ENCODE data around the gene TACO1. TPM values are rescaled to one million over a fixed set of nuclear protein-coding genes. Genes with fewer than 3 reads are reported as not detected.

The TACO1 gene
- total RNA-seq, 1 donor from 2014 or later: 13.3 TPM

DNA sequence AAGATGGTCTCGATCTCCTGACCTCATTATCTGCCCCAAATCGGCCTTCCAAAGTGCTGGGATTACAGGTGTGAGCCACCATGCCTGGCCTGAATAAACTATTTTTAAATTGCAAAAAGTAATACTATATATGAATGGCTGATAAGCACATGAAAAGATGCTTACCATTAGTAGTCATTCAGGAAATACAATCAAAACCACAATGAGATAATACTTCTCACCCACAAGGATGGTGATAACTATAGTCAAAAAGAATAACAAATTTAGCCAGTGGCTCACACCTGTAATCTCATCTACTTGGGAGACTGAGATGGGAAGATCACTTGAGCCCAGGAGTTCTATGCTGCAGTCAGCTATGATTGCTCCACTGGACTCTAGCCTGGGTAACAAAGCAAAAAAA, 2.4 kb upstream of the TACO1 start:
- no peak for DNase-seq (ENCODE audit: low read depth in 2 of 2)

DNA sequence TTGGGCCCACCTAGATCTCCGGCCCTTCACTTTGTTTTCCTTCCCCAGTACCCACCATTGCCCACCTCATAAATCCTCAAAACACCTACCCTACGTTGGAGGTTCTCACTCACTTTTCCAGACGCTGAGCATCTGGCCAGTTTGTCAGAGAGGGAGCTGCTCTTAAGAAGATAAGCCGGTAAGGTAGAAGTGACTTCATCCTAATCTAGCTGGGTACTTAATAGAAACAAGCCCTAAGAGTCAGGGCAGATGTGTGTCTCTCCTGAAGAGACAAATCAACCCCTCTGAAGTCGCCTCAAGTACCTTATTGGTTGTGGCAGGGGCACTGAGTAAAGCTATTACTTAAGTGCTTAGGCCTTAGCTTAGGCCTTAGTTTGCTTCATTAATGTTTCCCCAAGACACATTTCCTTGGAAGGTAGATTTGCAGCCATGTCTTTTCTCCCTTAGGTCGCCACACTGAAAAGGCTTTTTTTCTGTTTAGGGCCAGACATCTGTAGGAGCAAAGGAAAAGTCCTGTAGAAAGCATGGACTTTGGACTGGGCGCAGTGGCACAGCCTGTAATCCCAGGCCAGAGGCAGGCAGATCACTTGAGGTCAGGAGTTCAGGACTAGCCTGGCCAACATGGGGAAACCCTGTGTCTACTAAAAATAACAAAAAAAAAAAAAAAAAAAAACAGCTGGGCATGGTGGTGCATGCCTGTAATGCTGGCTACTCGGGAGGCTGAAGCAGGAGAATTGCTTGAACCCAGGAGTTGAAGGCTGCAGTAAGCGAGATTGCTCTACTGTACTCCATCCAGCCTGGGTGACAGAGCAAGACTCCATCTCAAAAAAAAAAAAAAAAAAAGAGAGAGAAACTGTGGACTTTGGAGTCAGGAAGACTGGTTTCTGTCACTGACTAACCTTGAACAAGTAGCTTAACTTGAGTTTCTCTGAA, 1.0 kb downstream of the TACO1 start:
- DNase-seq (ENCODE audit: low read depth in 2 of 2): peak in 1 of 2 donors; percentile 19

DNA sequence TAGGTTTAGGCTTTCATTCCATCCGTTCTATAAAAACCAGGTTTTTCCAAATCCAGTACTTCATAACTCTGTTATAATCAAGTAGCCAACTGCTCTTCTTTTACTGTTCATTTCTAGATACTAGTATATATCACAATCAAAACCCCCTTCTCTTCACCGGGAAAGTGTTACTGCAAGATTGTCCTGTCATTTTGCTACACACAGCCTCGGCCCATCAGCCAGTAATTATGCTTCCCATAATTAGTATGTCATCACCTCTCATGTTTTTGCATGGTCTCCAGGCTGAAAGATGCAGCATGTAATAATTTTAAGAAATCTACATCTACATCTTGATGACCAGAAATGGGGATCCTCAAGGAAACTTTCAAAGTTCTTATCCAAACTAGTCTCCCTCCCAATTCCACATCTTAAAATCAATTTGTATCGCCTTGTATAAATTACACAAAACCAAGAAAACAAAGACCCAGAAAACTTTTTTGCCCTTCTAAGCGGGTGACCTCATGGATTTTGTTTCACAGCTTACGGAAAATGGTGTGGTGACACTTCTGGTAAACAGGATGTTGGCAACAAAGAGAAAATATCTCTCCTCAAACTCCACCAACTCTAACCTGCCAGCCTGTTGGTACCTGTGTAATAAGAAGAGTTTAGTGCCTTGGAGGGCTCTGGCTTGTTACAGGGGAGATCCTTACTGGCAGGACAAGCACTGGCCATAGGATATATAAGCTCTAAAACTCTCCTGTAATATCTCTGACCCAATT, 9.3 kb downstream of the TACO1 start:
- DNase-seq (ENCODE audit: low read depth in 2 of 2): no peak

DNA sequence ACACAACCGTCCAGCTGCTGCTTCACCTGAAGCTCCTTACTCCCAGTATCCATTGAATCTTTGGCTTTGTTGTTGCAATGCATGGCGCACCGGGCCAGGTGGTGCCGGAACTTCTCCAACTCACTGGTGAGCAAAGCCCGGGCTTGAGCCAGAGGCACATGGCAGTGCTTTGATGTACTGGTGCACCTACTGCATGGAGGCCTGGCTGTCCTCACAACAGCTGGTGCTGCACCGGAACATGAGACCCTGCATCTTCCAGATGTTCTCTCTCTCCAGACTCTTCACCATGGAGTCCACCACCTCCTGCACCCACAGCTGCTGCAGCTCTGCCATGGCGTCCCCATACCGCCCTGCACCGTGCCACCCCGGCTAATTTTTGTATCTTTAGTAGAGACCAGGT, 10.2 kb downstream of the TACO1 start:
- DNase-seq (ENCODE audit: low read depth in 2 of 2): no peak

DNA sequence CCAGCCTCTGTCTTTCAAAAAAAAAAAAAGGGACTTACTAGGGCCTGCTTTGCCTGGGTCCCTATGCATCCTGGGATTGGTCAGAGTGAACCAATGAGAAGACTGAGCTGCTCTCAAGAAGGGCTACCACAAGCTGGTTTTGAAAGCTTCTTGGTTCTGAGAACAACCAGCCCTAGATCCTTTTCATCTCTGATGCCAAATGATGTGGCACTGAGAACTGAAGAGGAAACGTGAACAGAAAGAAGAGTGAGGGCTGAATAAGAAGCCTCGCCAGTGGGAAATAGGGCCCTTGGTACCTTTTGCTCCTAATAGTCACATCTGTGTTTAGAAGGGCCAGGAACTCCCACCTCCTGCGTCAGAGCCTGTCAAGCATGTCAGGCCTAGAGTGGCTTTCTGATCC, 10.7 kb downstream of the TACO1 start:
- no peak for DNase-seq (ENCODE audit: low read depth in 2 of 2)

DNA sequence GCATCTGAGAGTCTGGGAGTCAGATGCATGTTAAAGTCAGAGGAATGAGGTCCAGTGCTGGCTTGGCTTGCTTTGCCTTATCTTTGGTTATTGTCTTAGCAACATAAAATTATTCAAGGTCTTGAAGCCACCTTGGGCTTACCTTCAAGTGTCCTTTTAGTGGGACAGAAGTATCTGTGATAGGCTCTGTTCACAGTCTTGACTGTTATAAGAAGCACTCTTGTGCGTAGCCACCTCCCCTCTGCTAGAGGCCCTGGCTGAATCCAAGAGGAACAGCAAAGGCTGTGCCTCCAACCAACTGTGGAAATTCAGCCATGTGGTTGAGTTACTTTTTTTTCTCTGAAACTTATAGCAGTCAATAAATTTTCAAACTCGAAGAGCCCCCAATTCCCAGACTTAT, 13.0 kb downstream of the TACO1 start:
- DNase-seq (ENCODE audit: low read depth in 2 of 2): no peak

DNA sequence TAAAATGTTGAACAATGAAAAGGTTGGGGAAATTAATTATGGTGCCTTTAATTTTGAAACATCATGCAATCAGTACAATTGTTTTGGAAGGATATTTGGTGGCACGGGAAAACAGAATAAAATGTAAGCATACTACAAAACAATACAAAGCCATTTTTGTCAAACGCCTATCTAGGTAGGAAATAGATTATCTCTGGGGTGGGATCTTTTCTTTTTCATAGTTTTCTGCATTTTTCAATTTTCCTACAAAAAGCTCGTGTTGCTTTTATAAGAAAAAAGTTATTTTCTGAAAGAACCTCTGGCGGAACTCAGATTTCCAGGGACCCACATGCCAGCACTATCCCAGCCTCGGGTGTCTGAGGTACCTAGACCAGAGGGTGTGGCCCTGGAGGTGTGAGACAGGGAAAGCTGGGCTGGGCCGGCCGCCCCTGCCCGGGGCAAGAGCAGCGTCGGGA, 20.6 kb downstream of the TACO1 start:
- DNase-seq (ENCODE audit: low read depth in 2 of 2): no peak

DNA sequence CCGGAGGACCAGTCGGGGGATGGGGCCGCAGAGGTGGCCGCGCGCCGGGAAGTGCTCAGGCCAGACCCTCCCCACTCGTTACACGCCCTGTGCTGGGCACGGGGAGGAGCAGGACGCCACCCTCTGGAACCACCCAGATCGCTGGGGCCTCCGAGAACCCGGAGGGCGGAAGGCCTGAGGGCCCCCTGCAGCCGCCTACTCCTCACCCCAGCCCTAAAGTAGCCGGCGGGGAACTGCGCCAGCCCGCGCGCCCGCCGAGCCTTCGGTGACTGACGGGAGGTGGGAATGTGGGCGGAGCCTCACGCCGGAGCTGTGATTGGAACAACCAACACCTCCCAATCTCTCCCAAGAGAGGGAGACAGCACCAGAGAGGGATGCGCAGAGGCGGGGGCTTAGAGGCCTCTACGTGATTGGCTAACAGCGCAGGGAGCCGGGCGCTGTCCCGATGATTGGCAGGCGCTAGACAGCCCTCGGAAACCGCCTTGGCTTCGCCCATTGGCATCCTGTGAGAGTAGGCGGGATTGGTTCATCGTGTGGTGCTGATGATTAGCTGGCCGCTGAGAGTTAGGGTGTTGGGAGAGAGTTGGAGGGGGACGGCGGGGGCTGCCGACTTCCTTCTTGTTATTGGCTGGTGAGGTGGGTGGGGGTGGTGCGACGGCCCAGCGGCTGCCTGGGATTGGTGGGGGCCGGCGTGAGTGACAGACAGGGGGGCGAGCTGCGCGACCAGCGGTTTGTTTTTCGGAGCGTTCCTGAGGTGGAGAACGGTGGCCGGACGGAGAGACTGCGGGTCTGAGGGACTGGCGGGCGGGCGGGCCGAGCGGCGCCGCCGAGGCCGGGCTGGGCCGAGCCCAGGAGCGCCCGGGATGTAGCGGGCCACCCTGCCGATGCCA, 21.2 kb downstream of the TACO1 start, which contains the start of gene MAP3K3:
TSS of gene MAP3K3 (plus strand) at position 734 of the 890 bp plus-strand sequence. CDS start 343 bp downstream, outside the sequence.
- peak; percentile 100 for DNase-seq (ENCODE audit: low read depth in 2 of 2)

DNA sequence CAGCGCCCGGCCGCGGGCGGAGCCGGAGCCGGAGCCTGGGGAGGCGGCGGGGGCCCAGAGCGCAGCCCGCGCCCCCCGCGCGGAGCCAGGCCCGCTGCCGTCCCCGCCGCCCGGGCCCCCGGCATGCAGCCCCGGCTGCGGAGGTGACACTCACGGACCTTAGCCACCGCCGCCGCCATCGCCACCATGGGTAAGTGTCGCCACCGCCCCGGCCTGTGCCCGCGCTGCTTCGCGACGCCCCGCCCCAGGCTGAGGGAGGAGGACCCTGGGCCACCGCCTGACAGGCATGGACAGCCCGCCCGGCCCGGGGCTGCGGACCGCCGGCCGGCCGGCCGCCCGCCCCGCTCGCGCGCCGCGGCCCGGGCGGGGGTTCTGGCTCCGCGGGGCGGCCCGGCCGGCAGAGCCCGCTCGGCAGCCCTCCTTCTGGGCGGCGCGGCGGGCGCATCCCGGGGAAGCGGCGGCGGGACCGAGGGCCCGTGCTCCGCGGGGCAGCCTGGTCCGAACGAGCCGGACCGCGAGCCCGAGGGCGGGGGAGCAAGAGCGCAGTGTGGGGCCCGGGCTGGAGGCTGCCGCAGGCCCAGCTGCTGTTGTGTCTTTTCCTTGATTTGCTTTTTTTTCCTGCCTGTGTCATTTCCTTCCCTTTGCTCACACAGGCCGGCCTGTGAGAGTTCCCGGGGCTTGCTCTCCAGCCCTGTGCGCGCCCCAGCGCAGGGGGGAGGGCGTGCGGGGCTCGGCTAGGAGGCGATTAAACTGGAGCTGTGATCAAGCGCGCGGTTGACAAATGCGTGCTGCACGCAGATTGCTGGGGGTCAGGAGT, 22.1 kb downstream of the TACO1 start:
- peak; percentile 92 for DNase-seq (ENCODE audit: low read depth in 2 of 2)

DNA sequence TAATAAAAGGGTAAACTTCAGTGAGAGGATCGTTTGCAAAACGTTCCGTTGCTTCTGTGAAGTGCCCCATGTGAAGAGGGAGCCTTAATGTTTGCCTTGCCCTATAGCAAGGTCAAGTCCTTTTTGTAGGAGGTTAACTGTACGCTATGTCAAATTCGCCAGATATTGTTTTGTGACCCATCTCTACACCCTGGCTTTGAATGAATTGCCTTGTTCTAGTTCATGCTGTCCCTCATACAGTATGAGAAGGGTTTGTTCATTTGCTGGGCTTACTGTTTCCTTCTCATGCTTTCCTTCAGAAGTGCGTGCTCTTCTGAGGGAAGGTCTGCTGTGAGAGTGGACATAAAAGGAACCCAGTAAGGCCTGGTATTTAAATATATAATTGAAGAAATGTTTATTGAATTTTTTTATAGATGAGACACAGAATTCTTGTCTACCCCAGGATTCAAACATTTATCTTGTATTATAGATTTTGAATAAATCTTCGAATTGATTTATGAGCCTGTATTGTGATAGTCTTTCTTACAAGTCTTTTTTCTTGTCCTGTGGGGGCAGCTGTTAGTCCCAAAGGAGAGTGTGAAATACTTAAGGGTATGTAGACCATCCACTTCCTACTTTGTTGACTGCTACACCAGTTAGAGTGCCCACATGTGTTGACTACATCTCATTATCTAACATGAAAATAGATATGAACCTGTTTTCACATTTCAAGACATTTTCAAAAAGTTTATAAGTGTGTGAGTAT, 23.3 kb downstream of the TACO1 start:
- DNase-seq (ENCODE audit: low read depth in 2 of 2): peak in 1 of 2 donors; percentile 20

DNA sequence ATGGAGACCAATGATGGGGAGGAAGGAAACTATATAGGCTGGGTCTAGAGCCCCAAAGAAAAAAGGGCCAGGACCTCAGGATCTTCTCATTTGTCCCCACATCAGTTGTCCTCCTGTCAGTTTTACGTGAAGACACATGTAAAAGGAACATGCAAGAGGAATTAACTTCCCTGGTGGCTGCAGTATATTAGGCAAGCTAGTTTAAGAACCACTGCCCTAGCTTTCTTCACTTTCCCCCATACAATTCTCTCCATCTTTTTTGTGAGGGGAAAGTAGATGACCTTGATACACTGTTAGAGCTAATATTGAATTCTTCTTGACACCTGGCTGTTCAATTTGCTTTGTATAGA, 23.8 kb downstream of the TACO1 start:
- no peak for DNase-seq (ENCODE audit: low read depth in 2 of 2)

DNA sequence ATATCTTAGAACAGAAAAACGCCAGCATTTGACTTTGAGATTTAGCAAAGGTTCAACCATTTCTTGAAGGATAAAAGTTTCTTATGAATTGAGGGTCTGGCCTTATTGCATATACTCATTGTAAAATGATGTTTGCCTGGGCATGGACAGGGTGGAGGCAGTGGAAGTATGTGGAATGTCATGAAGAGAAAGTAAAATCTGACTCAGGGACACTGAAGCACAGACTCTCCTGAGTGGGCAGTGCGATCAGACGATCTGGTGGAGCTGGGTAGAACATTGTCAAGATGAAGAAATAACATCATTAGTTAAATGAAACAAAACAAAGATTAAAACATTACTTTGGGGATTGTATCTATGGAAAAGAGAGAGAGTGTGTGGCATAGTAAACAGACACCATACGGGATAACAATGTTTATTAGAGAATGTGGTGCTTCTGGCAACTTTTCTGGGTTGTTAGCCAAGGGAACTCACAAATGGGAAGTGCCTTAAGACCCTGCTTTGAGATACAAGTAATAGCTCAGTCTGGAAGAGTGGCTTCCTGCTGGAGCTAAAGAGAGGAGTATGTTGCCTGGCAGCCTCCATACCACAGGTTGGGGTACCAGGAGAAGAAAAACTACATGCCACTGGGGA, 26.0 kb downstream of the TACO1 start:
- peak; percentile 22 to 58 for DNase-seq (ENCODE audit: low read depth in 2 of 2)

DNA sequence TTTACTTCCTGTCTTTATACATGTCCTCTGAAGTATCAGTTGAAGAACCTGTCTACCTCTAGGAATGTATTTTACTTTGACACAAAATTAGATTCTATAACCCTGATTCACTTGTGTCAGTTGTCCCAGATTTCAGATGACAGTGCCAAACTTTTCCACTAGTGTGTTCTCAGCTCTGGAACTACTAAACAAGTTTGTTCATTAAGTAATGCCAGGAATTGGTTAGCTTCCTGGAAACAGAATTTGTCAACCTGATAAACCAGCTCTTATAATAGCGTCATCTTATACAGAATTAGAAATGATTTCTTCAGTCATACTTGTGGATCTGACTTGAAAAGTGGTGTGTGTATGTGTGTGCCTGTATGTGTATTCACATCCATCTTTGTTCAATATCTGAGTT, 28.9 kb downstream of the TACO1 start:
- DNase-seq (ENCODE audit: low read depth in 2 of 2): peak; percentile 24 to 45

DNA sequence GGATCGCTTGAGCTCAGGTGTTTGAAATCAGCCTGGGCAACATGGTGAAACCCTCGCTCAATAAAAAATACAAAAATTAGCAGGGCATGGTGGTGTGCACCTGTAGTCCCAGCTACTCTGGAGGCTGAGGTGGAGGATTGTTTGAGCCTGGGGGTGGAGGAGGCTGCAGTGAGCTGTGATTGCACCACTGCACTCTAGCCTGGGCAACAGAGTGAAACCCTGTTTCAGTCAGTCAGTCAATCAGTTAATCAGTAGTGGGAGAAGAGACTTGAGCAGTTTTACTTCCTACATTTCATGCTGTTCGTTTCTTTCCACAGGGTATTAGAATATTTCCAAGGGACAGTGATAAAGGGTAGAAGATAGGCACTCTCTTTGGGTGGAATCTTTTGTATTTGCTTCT, 30.4 kb downstream of the TACO1 start:
- no peak for DNase-seq (ENCODE audit: low read depth in 2 of 2)

DNA sequence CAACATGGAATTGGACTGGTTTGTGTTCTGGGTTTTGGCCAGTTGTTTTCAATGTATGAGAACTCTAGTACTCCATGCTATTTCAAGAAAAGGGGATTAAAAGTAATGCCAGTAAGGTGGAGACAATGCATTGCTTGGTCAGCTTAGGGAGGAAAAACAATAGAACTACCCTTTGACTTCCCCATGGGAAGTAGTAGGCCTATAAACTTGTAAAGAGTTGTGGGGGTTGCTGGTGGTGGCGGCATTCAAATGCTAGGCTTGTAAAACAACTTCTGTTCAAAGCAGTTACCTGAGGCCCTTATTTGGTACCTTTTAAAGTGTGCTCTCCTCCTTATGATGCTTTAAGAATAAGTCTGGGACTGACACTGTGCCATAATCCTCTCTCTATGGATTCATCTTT, 30.9 kb downstream of the TACO1 start:
- DNase-seq (ENCODE audit: low read depth in 2 of 2): no peak

DNA sequence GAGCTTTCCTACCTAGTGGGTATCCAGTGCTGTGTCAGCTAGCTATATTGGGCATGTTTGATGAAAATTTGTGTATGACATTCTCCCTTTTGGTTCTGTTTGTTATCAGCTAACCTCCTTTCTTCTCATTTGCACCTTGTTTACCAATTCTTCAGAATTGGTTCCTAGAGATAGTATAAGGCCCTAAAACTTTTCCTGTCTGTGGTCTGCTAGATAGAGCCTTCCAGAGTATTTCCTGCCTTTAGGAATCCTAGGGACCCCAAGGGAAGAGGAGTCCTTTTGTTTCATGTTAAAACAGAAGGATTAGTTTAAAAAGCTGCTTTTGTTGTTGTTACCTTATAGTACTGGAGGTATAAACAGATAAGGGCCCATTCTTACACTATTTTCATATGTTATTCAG, 33.0 kb downstream of the TACO1 start:
- DNase-seq (ENCODE audit: low read depth in 2 of 2): no peak

DNA sequence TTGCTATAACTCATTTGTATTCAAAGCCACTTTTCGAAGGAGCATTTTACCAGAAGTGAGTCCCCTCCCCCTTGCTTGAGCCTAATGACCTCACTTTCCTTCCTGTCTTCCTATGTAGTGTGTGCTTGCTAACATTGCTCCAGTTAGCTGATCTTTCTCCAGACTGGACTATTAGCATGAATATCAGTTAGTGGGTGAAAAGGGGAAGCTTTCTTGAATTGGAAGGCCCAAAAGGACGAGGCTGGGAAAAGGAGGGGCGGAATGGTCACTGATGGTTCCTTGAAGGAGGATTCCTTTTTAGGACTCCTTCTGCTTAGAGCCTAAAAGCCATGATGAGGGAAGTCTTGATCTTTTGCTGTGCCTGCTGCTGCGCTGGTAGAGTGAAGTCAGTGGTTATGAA, 33.5 kb downstream of the TACO1 start:
- peak in 1 of 2 donors; percentile 78 for DNase-seq (ENCODE audit: low read depth in 2 of 2)

DNA sequence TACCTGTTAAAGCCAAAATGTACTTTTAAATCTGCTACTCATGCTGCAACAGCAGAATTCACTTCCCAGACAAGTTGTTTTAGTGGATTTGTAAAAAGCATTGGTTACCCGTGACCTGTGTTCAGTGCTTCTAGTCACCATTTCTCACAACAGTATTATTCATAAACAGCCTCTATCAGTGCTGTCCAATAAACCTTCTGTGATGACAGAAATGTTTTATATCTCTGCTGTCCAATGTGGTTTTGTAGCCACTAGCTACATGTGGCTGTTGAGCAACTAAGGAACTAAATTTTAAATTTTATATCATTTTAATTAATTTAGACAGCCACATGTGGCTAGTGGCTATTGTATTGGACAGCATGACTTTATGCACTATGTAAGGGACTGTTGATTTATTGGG, 34.1 kb downstream of the TACO1 start:
- DNase-seq (ENCODE audit: low read depth in 2 of 2): no peak

DNA sequence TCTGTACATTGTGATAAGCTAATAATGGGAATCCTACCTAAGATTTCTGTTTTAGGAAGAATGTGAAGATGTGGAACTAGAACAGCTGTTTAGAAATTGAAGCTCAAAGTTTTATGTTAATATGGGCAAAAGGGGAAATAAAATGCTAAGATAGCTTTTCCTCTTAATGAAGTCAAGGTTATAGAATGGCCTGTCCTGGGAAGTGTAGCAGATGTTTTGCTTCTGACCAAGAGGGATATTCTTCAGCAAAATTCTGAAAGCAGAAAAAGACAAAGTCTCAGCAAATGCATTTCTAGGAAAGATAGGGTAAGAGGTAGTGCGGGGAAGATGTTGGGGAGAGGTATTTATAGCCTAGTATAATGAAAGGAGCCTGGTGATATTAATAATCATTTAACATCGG, 34.6 kb downstream of the TACO1 start:
- no peak for DNase-seq (ENCODE audit: low read depth in 2 of 2)
